ENCODE data around the gene FAM222A.
A peak's percentile ranks its signal among the peaks of the same experiment; 100 is the strongest.

The FAM222A gene

DNA sequence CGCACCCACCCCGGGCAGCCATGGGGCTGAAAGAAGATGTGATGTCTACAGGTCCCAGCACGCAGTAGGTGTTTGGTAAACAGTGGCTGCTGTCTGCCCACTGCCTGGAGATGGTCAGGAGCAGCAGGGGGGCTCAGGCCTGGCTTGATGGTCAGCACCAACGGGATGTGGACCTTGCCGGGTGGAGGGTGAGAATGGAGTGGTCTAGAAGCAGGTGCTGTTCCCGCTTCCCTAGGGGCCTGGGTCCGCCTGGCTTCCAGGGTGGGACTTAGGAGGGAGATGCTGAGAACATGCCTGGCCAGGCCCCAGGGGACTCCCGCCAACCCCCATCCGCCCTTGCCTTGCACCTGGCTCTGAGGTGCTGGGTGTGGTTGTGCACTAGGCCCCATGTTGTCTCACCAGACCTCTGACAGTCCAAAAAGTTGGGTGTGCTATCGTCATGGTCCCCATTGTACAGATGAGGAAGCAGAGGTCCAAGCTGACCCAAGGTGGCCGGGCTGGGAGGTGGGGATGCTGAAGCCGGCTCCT lies 12.9 kb downstream of the FAM222A start:
- no CpG with 5 or more reads among the region's 12 CpGs for WGBS (ENCODE audit: extremely low coverage, insufficient coverage, low lambda C conversion rate)

DNA sequence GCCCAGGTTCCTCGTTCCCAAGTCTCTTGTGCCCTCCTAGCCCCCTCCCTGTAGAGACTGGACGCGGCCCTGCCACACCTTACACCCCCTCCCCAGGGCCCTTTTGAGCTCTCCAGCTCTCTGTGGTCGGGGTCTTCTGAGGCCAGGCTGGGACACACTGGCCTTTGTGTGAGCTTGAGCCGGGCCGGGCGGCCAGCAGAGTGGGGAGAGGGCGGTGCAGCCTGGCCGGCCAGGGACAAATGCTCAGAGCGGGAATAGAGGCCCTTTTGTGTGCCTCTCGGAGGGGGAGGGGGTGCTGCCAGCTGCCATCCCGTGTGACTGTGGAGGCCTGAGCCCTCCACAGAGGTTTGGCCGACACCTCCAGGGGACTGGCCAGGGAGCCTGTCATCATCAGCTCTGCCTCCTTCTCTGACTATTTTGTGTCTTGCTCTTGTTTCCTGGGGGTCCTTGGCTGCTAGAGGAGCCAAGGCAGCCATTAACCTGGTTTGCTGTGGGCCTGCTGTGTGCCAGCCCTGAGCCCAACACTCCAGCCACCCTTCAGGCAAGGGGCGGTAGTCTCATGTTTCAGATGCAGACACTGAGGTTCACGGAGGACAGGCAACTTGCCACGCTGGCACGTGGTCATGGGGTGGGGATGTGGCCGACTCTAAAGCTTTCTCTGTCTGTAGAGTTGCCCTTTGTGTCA lies 13.6 kb downstream of the FAM222A start:
- H3K4me1 ChIP-seq (ENCODE audit: control insufficient read depth, low read depth, low read length) = no peaks in the 10 kb centered on the region
- H3K23ac ChIP-seq (ENCODE audit: low read length) = no peak overlapping the region
- H2BK15ac ChIP-seq (replicated peaks; ENCODE audit: low read depth) = no peak overlapping the region
- no peak overlapping the region for H2BK5ac ChIP-seq (ENCODE audit: low read length)
- no peak overlapping the region for H3K4me3 ChIP-seq (ENCODE audit: low read length)
- H3K4ac ChIP-seq (ENCODE audit: low read depth, low read length) = no peak overlapping the region
- no peaks in the 10 kb centered on the region for H3K36me3 ChIP-seq (ENCODE audit: control insufficient read depth, insufficient read depth, low read length)
- H3K56ac ChIP-seq (ENCODE audit: low read length) = peak overlapping the region; percentile 28
- no peak for DNase-seq
- H4K5ac ChIP-seq (ENCODE audit: low read length) = no peak overlapping the region
- H4K8ac ChIP-seq (ENCODE audit: low read depth, low read length) = no peak overlapping the region
- H3K27me3 ChIP-seq (ENCODE audit: insufficient read depth, low read length, poor library complexity) = no peaks in the 10 kb centered on the region
- no peak overlapping the region for H3K4me2 ChIP-seq (ENCODE audit: low read length)
- H2BK120ac ChIP-seq (ENCODE audit: low read depth, low read length) = no peak overlapping the region
- no peaks in the 10 kb centered on the region for H3K79me2 ChIP-seq (ENCODE audit: control insufficient read depth, insufficient read depth, low read length)
- WGBS (ENCODE audit: extremely low coverage, insufficient coverage, low lambda C conversion rate) = no CpG with 5 or more reads among the region's 18 CpGs
- H3K79me1 ChIP-seq (ENCODE audit: low read length) = peaks cover 2% of the 10 kb centered on the region
- no peak overlapping the region for H3K27ac ChIP-seq (ENCODE audit: low read depth, low read length)
- H3K18ac ChIP-seq (ENCODE audit: low read length) = no peak overlapping the region
- H2AK5ac ChIP-seq (ENCODE audit: low read length) = no peak overlapping the region
- no peak overlapping the region for H3K9ac ChIP-seq (ENCODE audit: low read length)

More for the DNA sequence above, 12.9 kb downstream of the FAM222A start:
- Histone ChIP-seq H2BK5ac (ENCODE audit: low read length) (no peak overlapping the region), H3K23ac (ENCODE audit: low read length) (no peak overlapping the region), H3K27ac (ENCODE audit: low read depth, low read length) (no peak overlapping the region), H3K27me3 (ENCODE audit: insufficient read depth, low read length, poor library complexity) (no peaks in the 10 kb centered on the region), H2BK15ac (replicated peaks; ENCODE audit: low read depth) (no peak overlapping the region), H3K4me2 (ENCODE audit: low read length) (no peak overlapping the region), H3K79me1 (ENCODE audit: low read length) (peaks cover 2% of the 10 kb centered on the region), H4K5ac (ENCODE audit: low read length) (no peak overlapping the region), H3K79me2 (ENCODE audit: control insufficient read depth, insufficient read depth, low read length) (no peaks in the 10 kb centered on the region), H3K4me3 (ENCODE audit: low read length) (no peak overlapping the region), H3K18ac (ENCODE audit: low read length) (no peak overlapping the region), H3K36me3 (ENCODE audit: control insufficient read depth, insufficient read depth, low read length) (no peaks in the 10 kb centered on the region), H3K56ac (ENCODE audit: low read length) (peak overlapping the region; percentile 28), H3K4me1 (ENCODE audit: control insufficient read depth, low read depth, low read length) (no peaks in the 10 kb centered on the region), H3K9ac (ENCODE audit: low read length) (no peak overlapping the region), H2AK5ac (ENCODE audit: low read length) (no peak overlapping the region), H2BK120ac (ENCODE audit: low read depth, low read length) (no peak overlapping the region), H4K8ac (ENCODE audit: low read depth, low read length) (no peak overlapping the region), H3K4ac (ENCODE audit: low read depth, low read length) (no peak overlapping the region)
- no peak for DNase-seq

DNA sequence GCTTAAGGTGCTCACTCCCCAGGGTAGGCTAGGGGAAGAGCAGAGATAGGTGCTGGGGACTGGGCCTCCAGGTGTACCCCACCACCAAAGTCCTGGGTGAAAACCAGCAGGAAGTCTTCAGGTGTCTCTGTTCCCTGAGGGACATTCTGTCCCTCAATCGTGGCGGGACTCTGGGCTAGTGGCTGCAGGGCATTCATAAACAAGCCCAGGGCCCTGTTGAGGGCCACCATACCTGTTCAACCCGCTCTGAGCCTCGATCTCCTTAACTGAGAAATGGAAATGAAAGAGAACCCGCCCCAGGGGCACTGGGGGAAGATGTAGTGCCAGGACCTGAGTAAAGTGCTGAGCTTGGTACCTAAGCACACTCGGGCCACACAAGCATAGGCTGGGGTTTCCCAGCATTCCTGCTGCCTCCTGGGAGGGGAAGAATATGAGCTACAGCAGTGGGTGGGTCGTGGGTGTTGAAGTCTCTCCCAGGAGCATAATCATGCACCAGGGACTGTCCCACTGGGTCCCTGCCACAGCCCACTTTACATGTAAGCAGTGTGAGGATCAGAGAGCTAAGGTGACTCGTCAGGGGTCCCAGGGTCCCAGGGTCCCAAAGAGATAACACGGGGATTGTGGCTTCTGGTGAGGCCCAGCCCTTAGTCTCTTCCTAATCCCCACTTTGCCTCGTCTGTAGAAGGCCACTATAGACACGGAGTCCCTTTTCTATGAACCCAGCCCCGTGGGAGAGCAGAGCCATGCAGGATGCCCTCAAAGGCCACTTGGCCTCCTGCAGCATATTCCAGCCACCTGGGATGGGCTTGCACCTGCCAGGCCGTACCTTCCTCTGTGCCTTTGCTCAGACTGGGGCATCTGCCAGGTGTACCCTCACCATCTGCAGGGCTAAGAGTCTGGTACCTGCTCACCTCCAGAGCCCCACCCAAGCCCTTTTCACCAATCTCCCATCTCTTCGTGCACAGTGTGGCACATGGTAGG lies 14.4 kb downstream of the FAM222A start:
- no peak overlapping the region for H3K56ac ChIP-seq (ENCODE audit: low read length)
- no peak overlapping the region for H3K4me2 ChIP-seq (ENCODE audit: low read length)
- no peaks in the 10 kb centered on the region for H3K4me1 ChIP-seq (ENCODE audit: control insufficient read depth, low read depth, low read length)
- no peak overlapping the region for H2BK5ac ChIP-seq (ENCODE audit: low read length)
- no peak overlapping the region for H2BK120ac ChIP-seq (ENCODE audit: low read depth, low read length)
- H4K8ac ChIP-seq (ENCODE audit: low read depth, low read length) = no peak overlapping the region
- WGBS (ENCODE audit: extremely low coverage, insufficient coverage, low lambda C conversion rate) = no CpG with 5 or more reads among the region's 14 CpGs
- H4K5ac ChIP-seq (ENCODE audit: low read length) = no peak overlapping the region
- no peaks in the 10 kb centered on the region for H3K79me2 ChIP-seq (ENCODE audit: control insufficient read depth, insufficient read depth, low read length)
- H3K18ac ChIP-seq (ENCODE audit: low read length) = no peak overlapping the region
- H2AK5ac ChIP-seq (ENCODE audit: low read length) = no peak overlapping the region
- H3K27ac ChIP-seq (ENCODE audit: low read depth, low read length) = no peak overlapping the region
- no peak for DNase-seq
- H3K79me1 ChIP-seq (ENCODE audit: low read length) = peaks cover 2% of the 10 kb centered on the region
- H3K36me3 ChIP-seq (ENCODE audit: control insufficient read depth, insufficient read depth, low read length) = no peaks in the 10 kb centered on the region
- no peak overlapping the region for H3K4ac ChIP-seq (ENCODE audit: low read depth, low read length)
- H2BK15ac ChIP-seq (replicated peaks; ENCODE audit: low read depth) = no peak overlapping the region
- no peak overlapping the region for H3K9ac ChIP-seq (ENCODE audit: low read length)
- no peaks in the 10 kb centered on the region for H3K27me3 ChIP-seq (ENCODE audit: insufficient read depth, low read length, poor library complexity)
- H3K23ac ChIP-seq (ENCODE audit: low read length) = no peak overlapping the region
- H3K4me3 ChIP-seq (ENCODE audit: low read length) = no peak overlapping the region

DNA sequence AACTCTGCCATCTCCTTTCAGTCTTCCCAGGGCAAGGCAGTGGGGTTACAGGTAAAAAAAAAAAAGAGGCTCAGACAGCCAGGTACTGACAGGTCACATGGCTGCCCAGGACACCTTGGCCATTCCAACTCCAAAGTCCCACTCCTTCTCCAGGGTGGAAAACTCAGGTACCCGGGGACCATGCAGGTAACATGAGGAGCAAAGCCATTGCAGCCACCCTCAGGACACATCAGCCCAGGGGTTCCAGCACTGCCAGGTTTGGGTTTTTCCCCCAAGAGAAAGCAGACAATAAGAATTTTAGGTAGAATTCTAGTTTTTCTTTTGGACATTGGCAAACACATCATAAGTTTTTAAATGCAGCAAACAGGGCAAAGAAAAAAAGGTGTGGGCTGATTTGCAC lies 15.3 kb downstream of the FAM222A start:
- H3K4ac ChIP-seq (ENCODE audit: low read depth, low read length) = no peak overlapping the region
- H2BK120ac ChIP-seq (ENCODE audit: low read depth, low read length) = no peak overlapping the region
- H3K27ac ChIP-seq (ENCODE audit: low read depth, low read length) = no peak overlapping the region
- WGBS (ENCODE audit: extremely low coverage, insufficient coverage, low lambda C conversion rate) = no CpG with 5 or more reads among the region's 1 CpG
- H3K23ac ChIP-seq (ENCODE audit: low read length) = no peak overlapping the region
- H3K4me2 ChIP-seq (ENCODE audit: low read length) = no peak overlapping the region
- no peak overlapping the region for H3K4me3 ChIP-seq (ENCODE audit: low read length)
- H3K56ac ChIP-seq (ENCODE audit: low read length) = no peak overlapping the region
- H3K4me1 ChIP-seq (ENCODE audit: control insufficient read depth, low read depth, low read length) = no peaks in the 10 kb centered on the region
- no peaks in the 10 kb centered on the region for H3K79me2 ChIP-seq (ENCODE audit: control insufficient read depth, insufficient read depth, low read length)
- no peak overlapping the region for H3K18ac ChIP-seq (ENCODE audit: low read length)
- H4K8ac ChIP-seq (ENCODE audit: low read depth, low read length) = no peak overlapping the region
- H4K5ac ChIP-seq (ENCODE audit: low read length) = no peak overlapping the region
- H3K9ac ChIP-seq (ENCODE audit: low read length) = no peak overlapping the region
- H2AK5ac ChIP-seq (ENCODE audit: low read length) = no peak overlapping the region
- DNase-seq = no peak
- H3K79me1 ChIP-seq (ENCODE audit: low read length) = peaks cover 2% of the 10 kb centered on the region
- no peak overlapping the region for H2BK15ac ChIP-seq (replicated peaks; ENCODE audit: low read depth)
- no peak overlapping the region for H2BK5ac ChIP-seq (ENCODE audit: low read length)
- no peaks in the 10 kb centered on the region for H3K36me3 ChIP-seq (ENCODE audit: control insufficient read depth, insufficient read depth, low read length)
- H3K27me3 ChIP-seq (ENCODE audit: insufficient read depth, low read length, poor library complexity) = no peaks in the 10 kb centered on the region

DNA sequence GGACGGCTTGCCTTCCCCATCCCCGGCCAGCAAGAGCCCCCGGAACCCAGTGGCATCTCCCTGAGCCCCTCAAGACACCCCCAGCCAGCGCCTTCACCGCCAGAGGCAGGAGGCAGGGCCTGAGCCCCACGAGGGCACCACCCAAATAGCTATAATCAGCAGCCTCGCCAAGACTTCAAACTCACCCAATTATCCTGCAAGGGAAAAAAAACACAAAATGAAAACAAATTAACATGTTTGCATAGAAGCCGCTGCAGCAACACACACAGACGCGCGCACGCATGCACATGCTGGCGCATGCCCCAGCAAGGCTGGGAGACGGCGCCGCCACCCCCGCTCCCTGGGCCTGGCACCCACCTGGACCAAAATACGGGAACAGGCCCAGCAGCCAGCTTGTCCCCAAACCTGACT lies 15.8 kb downstream of the FAM222A start:
- no peak overlapping the region for H3K4me2 ChIP-seq (ENCODE audit: low read length)
- DNase-seq = no peak
- no peak overlapping the region for H3K18ac ChIP-seq (ENCODE audit: low read length)
- no peak overlapping the region for H2BK15ac ChIP-seq (replicated peaks; ENCODE audit: low read depth)
- no peak overlapping the region for H3K23ac ChIP-seq (ENCODE audit: low read length)
- H2BK5ac ChIP-seq (ENCODE audit: low read length) = no peak overlapping the region
- no peaks in the 10 kb centered on the region for H3K79me2 ChIP-seq (ENCODE audit: control insufficient read depth, insufficient read depth, low read length)
- no peak overlapping the region for H4K5ac ChIP-seq (ENCODE audit: low read length)
- no CpG with 5 or more reads among the region's 18 CpGs for WGBS (ENCODE audit: extremely low coverage, insufficient coverage, low lambda C conversion rate)
- no peaks in the 10 kb centered on the region for H3K4me1 ChIP-seq (ENCODE audit: control insufficient read depth, low read depth, low read length)
- no peak overlapping the region for H3K4me3 ChIP-seq (ENCODE audit: low read length)
- H3K27ac ChIP-seq (ENCODE audit: low read depth, low read length) = no peak overlapping the region
- no peak overlapping the region for H3K4ac ChIP-seq (ENCODE audit: low read depth, low read length)
- H3K56ac ChIP-seq (ENCODE audit: low read length) = no peak overlapping the region
- no peak overlapping the region for H3K9ac ChIP-seq (ENCODE audit: low read length)
- H3K27me3 ChIP-seq (ENCODE audit: insufficient read depth, low read length, poor library complexity) = no peaks in the 10 kb centered on the region
- H4K8ac ChIP-seq (ENCODE audit: low read depth, low read length) = no peak overlapping the region
- H2BK120ac ChIP-seq (ENCODE audit: low read depth, low read length) = no peak overlapping the region
- no peaks in the 10 kb centered on the region for H3K36me3 ChIP-seq (ENCODE audit: control insufficient read depth, insufficient read depth, low read length)
- H2AK5ac ChIP-seq (ENCODE audit: low read length) = no peak overlapping the region
- peaks cover 2% of the 10 kb centered on the region for H3K79me1 ChIP-seq (ENCODE audit: low read length)

Data from mesendoderm (in vitro differentiated cells).